Mesenchymal stem cell (in vitro differentiated cells and primary cell): ENCODE results near the gene SLC38A5.

Experiments used
- DNase-seq: peaks from one replicate; pipeline ENCODE4 v3.0.0-alpha.2; 2013
- H2AFZ ChIP-seq: one replicate; pipeline ENCODE4 v1.6.1; 2013; ENCODE audit warnings: low read depth, mild to moderate bottlenecking, control low read depth, inconsistent platforms, low read length, moderate library complexity
- H2AK5ac ChIP-seq: 2 replicates; pipeline ENCODE4 v1.6.1; 2013; ENCODE audit warnings: low read length, moderate library complexity, mild to moderate bottlenecking, inconsistent platforms; ENCODE audit not compliant: severe bottlenecking
- H2BK120ac ChIP-seq: one replicate; pipeline ENCODE4 v1.6.1; 2013; ENCODE audit warnings: low read depth, mild to moderate bottlenecking, inconsistent platforms, low read length, moderate library complexity
- H2BK12ac ChIP-seq, 2 experiments: one replicate each; pipeline ENCODE4 v1.6.1; 2013; ENCODE audit warnings: inconsistent platforms in 2 of 2, low read length in 2 of 2, mild to moderate bottlenecking in 2 of 2, moderate library complexity in 2 of 2, control low read depth in 1 of 2
- H2BK15ac ChIP-seq: one replicate; pipeline ENCODE4 v1.6.1; 2013; ENCODE audit warnings: mild to moderate bottlenecking, low read depth, inconsistent platforms; ENCODE audit not compliant: poor library complexity, severe bottlenecking
- H2BK5ac ChIP-seq: 2 replicates; pipeline ENCODE4 v1.6.1; 2013; ENCODE audit warnings: low read depth, mild to moderate bottlenecking, low read length, control low read depth, inconsistent platforms; ENCODE audit not compliant: poor library complexity, severe bottlenecking
- H3K14ac ChIP-seq, 2 experiments: one replicate each; pipeline ENCODE4 v1.6.1; 2013; ENCODE audit warnings: inconsistent platforms in 2 of 2, low read length in 2 of 2, control low read depth in 1 of 2, mild to moderate bottlenecking in 1 of 2, moderate library complexity in 1 of 2
- H3K18ac ChIP-seq, 2 experiments: one replicate each; pipeline ENCODE4 v1.6.1; 2013; ENCODE audit warnings: inconsistent platforms in 2 of 2, low read length in 2 of 2, control low read depth in 1 of 2, low read depth in 1 of 2, mild to moderate bottlenecking in 1 of 2
- H3K23ac ChIP-seq, 2 experiments: one replicate each; pipeline ENCODE4 v1.6.1; 2013; ENCODE audit warnings: inconsistent platforms in 2 of 2, low read length in 2 of 2, mild to moderate bottlenecking in 2 of 2, moderate library complexity in 2 of 2, control low read depth in 1 of 2
- H3K27ac ChIP-seq: 2 replicates; pipeline ENCODE4 v1.5.1; 2013; ENCODE audit warnings: mild to moderate bottlenecking, moderate library complexity, low read length, control low read depth, inconsistent platforms; ENCODE audit not compliant: poor library complexity, severe bottlenecking
- H3K27me3 ChIP-seq, 2 experiments: 2 replicates each; pipeline versions ENCODE4 v1.6.1 to v1.7.0; 2013; ENCODE audit warnings: low read length in 2 of 2, mild to moderate bottlenecking in 2 of 2, moderate library complexity in 2 of 2, control low read depth in 1 of 2, inconsistent platforms in 1 of 2; ENCODE audit not compliant: control insufficient read depth in 1 of 2, insufficient read depth in 1 of 2
- H3K36me3 ChIP-seq, 2 experiments: 2 replicates each; pipeline versions ENCODE4 v1.6.1 to v1.7.0; 2013; ENCODE audit warnings: low read length in 2 of 2, control low read depth in 1 of 2, inconsistent platforms in 1 of 2, low read depth in 1 of 2, mild to moderate bottlenecking in 1 of 2; ENCODE audit not compliant: insufficient read depth in 2 of 2, control insufficient read depth in 1 of 2
- H3K4ac ChIP-seq, 2 experiments: one replicate each; pipeline ENCODE4 v1.6.1; 2013; ENCODE audit warnings: inconsistent platforms in 2 of 2, low read length in 2 of 2, mild to moderate bottlenecking in 2 of 2, moderate library complexity in 2 of 2, control low read depth in 1 of 2, low read depth in 1 of 2
- H3K4me1 ChIP-seq: 2 replicates; pipeline ENCODE4 v1.6.1; 2013; ENCODE audit warnings: low read depth, low read length, control low read depth; ENCODE audit not compliant: control insufficient read depth, insufficient read depth
- H3K4me2 ChIP-seq: 2 replicates; pipeline ENCODE4 v1.6.1; 2013; ENCODE audit warnings: low read length, mild to moderate bottlenecking, inconsistent platforms; ENCODE audit not compliant: poor library complexity, severe bottlenecking
- H3K4me3 ChIP-seq, 2 experiments: 2 replicates each; pipeline versions ENCODE4 v1.5.1 to v1.7.0; 2013; ENCODE audit warnings: low read length in 2 of 2, mild to moderate bottlenecking in 2 of 2, control low read depth in 1 of 2, low read depth in 1 of 2; ENCODE audit not compliant: insufficient read depth in 1 of 2
- H3K79me1 ChIP-seq: replicated peaks from 2 replicates; pipeline ENCODE4 v1.6.1; 2013; ENCODE audit warnings: mild to moderate bottlenecking, control low read depth, low read length, inconsistent platforms; ENCODE audit not compliant: poor library complexity, severe bottlenecking
- H3K9ac ChIP-seq: 2 replicates; pipeline ENCODE4 v1.7.0; 2013; ENCODE audit warnings: mild to moderate bottlenecking, low read length, moderate library complexity
- H3K9me3 ChIP-seq: 2 replicates; pipeline ENCODE4 v1.7.0; 2013; ENCODE audit warnings: mild to moderate bottlenecking, low read length; ENCODE audit not compliant: control insufficient read depth
- H4K8ac ChIP-seq: one replicate; pipeline ENCODE4 v1.6.1; 2013; ENCODE audit warnings: inconsistent platforms, mild to moderate bottlenecking, low read length, moderate library complexity
- H4K91ac ChIP-seq: one replicate; pipeline ENCODE4 v1.6.1; 2013; ENCODE audit warnings: mild to moderate bottlenecking, low read length, inconsistent platforms
- WGBS: methylation state at CpG from one replicate; pipeline ENCODE4 v1.1.7; 2013; ENCODE audit warnings: mixed read lengths; 5-methylcytosine and 5-hydroxymethylcytosine counted together

Gene SLC38A5

GRCh38 chrX:48508400-48509244 lies 38.6 kb upstream of the SLC38A5 start, which contains the start of gene PORCN:
TSS of gene PORCN (plus strand) at chrX:48508992. CDS start at chrX:48509821, 829 bp downstream.
- Histone ChIP-seq H3K79me1 (no peaks in the 10 kb centered on the region), H3K9ac (peak within 1 kb of the TSS; percentile 86), H4K91ac (peak within 1 kb of the TSS; percentile 27)

GRCh38 chrX:48507246-48507645 lies 37.2 kb upstream of the SLC38A5 start:
- Histone ChIP-seq H3K18ac (no peak overlapping the region), H3K14ac (no peak overlapping the region), H2BK120ac (no peak overlapping the region), H3K36me3 (peaks cover 0 to 7% of the 10 kb centered on the region in 2 experiments), H3K27ac (no peak overlapping the region), H2BK5ac (no peak overlapping the region), H4K91ac (no peak overlapping the region), H3K4me1 (peaks cover 7% of the 10 kb centered on the region), H3K4me3 (no peak overlapping the region), H2AFZ (no peak overlapping the region), H3K9me3 (no peaks in the 10 kb centered on the region), H2AK5ac (no peak overlapping the region), H3K9ac (no peak overlapping the region), H3K4me2 (no peak overlapping the region), H3K27me3 (peaks cover 0 to 9% of the 10 kb centered on the region in 2 experiments), H4K8ac (no peak overlapping the region), H2BK15ac (no peak overlapping the region), H3K4ac (no peak overlapping the region), H2BK12ac (no peak overlapping the region), H3K79me1 (no peaks in the 10 kb centered on the region), H3K23ac (no peak overlapping the region)
- DNase-seq = no peak
- WGBS = 100% methylated on average over 2 of the region's 5 CpGs

More at GRCh38 chrX:48508400-48509244, 38.6 kb upstream of the SLC38A5 start, which contains the start of gene PORCN:
- Histone ChIP-seq H2BK120ac (no peak within 1 kb of the TSS), H3K36me3 (peaks cover 0 to 12% of the 10 kb centered on the region in 2 experiments), H3K27ac (no peak within 1 kb of the TSS), H3K9me3 (no peaks in the 10 kb centered on the region), H3K4me1 (peaks cover 7% of the 10 kb centered on the region), H3K27me3 (peaks cover 0 to 5% of the 10 kb centered on the region in 2 experiments), H3K4ac (peak within 1 kb of the TSS in 1 of 2 experiments; percentile 24), H2AK5ac (no peak within 1 kb of the TSS), H3K23ac (peak within 1 kb of the TSS in 1 of 2 experiments; percentile 23), H2BK12ac (peak within 1 kb of the TSS in 1 of 2 experiments; percentile 54), H4K8ac (peak within 1 kb of the TSS; percentile 85), H3K4me2 (peak within 1 kb of the TSS; percentile 66), H3K14ac (peak within 1 kb of the TSS in 1 of 2 experiments; percentile 87), H2AFZ (peak within 1 kb of the TSS; percentile 1), H2BK5ac (no peak within 1 kb of the TSS), H2BK15ac (no peak within 1 kb of the TSS), H3K18ac (peak within 1 kb of the TSS; percentile 43 to 78), H3K4me3 (peak within 1 kb of the TSS; percentile 77 to 84)
- DNase-seq = peak; percentile 57
- 1% methylated on average over 28 of the region's 65 CpGs for WGBS

GRCh38 chrX:48505481-48505880 lies 35.4 kb upstream of the SLC38A5 start:
- H2BK120ac ChIP-seq = no peak overlapping the region
- H2AFZ ChIP-seq = no peak overlapping the region
- no peak overlapping the region for H2BK5ac ChIP-seq
- H3K4me3 ChIP-seq = no peak overlapping the region
- H3K14ac ChIP-seq = no peak overlapping the region
- no peaks in the 10 kb centered on the region for H3K79me1 ChIP-seq
- H4K91ac ChIP-seq = no peak overlapping the region
- 75% methylated on average over 3 of the region's 5 CpGs for WGBS
- H2BK15ac ChIP-seq = no peak overlapping the region
- no peak overlapping the region for H3K4ac ChIP-seq
- H2AK5ac ChIP-seq = no peak overlapping the region
- no peak overlapping the region for H3K9ac ChIP-seq
- peaks cover 0 to 9% of the 10 kb centered on the region in 2 experiments for H3K27me3 ChIP-seq
- H2BK12ac ChIP-seq = no peak overlapping the region
- no peak overlapping the region for H4K8ac ChIP-seq
- no peak overlapping the region for H3K27ac ChIP-seq
- no peak overlapping the region for H3K18ac ChIP-seq
- H3K4me1 ChIP-seq = peaks cover 7% of the 10 kb centered on the region
- H3K36me3 ChIP-seq = no peaks in the 10 kb centered on the region
- no peaks in the 10 kb centered on the region for H3K9me3 ChIP-seq
- H3K23ac ChIP-seq = no peak overlapping the region
- no peak for DNase-seq
- no peak overlapping the region for H3K4me2 ChIP-seq

GRCh38 chrX:48504261-48504660 lies 34.2 kb upstream of the SLC38A5 start:
- Histone ChIP-seq H4K91ac (no peak overlapping the region), H2BK120ac (no peak overlapping the region), H4K8ac (no peak overlapping the region), H3K9ac (no peak overlapping the region), H2BK15ac (no peak overlapping the region), H3K14ac (no peak overlapping the region), H3K4ac (no peak overlapping the region), H3K36me3 (no peaks in the 10 kb centered on the region), H3K4me2 (no peak overlapping the region), H2AK5ac (no peak overlapping the region), H3K27ac (no peak overlapping the region), H3K79me1 (no peaks in the 10 kb centered on the region), H3K18ac (no peak overlapping the region), H3K27me3 (peaks cover 0 to 9% of the 10 kb centered on the region in 2 experiments), H2BK12ac (no peak overlapping the region), H3K4me3 (no peak overlapping the region), H2AFZ (no peak overlapping the region), H2BK5ac (no peak overlapping the region), H3K9me3 (no peaks in the 10 kb centered on the region), H3K4me1 (peaks cover under 1% of the 10 kb centered on the region), H3K23ac (no peak overlapping the region)
- 92% methylated on average over 3 of the region's 7 CpGs for WGBS
- no peak for DNase-seq
